ENCODE measurements around the gene TMEM204. TPM values are rescaled to one million over a fixed set of nuclear protein-coding genes. Genes with fewer than 3 reads are reported as not detected.

The TMEM204 gene
- total and polyA plus RNA-seq, 2 donors (not counting 1 experiment from before 2014, with no cell fraction given): 0.27 to 2.7 TPM

DNA sequence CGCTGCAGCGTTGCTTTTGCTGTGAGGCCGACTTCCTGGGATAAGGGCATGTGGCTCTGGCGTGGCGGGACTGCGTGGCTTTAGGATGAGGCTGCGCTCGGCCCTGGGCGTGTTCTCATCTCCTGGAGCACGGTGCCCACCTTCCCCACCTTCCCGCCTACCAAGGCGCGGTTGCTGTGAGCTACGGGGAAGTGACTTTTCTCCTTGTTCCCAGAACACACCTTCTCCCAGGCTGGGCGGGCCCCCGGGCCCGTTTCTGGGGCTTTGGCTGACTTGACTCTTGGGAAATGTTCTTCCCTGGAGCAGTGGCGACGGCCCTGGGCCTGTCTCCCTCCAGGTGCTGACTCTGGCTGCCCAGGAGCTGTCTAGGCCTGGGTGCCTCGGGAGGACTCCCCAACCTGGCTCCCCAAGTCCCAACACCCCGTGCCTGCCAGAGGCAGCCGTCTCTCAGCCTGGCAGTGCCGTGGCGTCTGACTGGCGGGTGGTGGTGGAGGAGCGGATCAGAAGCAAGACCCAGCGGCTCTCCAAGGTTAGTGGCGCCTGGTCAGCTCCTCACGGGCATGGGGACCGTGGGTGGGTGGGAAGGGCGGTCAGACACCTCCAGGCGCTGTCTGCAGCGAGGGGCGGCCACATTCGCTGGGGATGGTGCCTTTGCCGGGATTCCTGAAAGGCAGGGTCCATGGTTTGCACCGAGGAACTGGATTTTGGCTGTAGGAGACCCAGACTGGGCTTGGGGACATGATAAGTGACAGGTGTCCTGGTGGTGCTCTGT is 28.2 kb upstream of the TMEM204 start:
- DNase-seq (no peak), ATAC-seq (ENCODE audit: low read depth) (no peak)
- Histone ChIP-seq H2AFZ (ENCODE audit: insufficient read depth, low read depth, low read length, poor library complexity, severe bottlenecking) (no peak overlapping the region), H4K20me1 (ENCODE audit: control insufficient read depth, insufficient read depth, low read length, poor library complexity, severe bottlenecking) (peaks cover 12% of the 10 kb centered on the region), H3K36me3 (replicated peaks in 1 of 2; ENCODE audit: control extremely low read depth in 1 of 2, control insufficient read depth in 1 of 2, extremely low read depth in 1 of 2, insufficient read depth in 2 of 2, low read length in 1 of 2) (peaks cover 0 to 51% of the 10 kb centered on the region in 2 experiments), H3K79me2 (ENCODE audit: control insufficient read depth, insufficient read depth, low read length) (peaks cover 8% of the 10 kb centered on the region), H3K9me3 (ENCODE audit: control extremely low read depth in 1 of 3, control insufficient read depth in 2 of 3, insufficient read depth in 1 of 3, low read length in 2 of 3) (peaks cover 0 to 6% (median 0%) of the 10 kb centered on the region in 3 donors), H3K4me3 (ENCODE audit: control extremely low read depth in 1 of 5, extremely low read depth in 1 of 5, insufficient read depth in 1 of 5, low read depth in 2 of 5, low read length in 4 of 5) (no peak overlapping the region), H3K27ac (ENCODE audit: low read length in 2 of 2) (no peak overlapping the region), H3K4me1 (ENCODE audit: control insufficient read depth in 2 of 2, insufficient read depth in 2 of 2, low read length in 2 of 2) (no peaks in the 10 kb centered on the region), H3K9ac (ENCODE audit: low read length) (no peak overlapping the region), H3K4me2 (replicated peaks; ENCODE audit: low read depth, low read length, poor library complexity, severe bottlenecking) (no peak overlapping the region), H3K27me3 (replicated peaks in 1 of 4; ENCODE audit: control extremely low read depth in 1 of 4, control insufficient read depth in 3 of 4, insufficient read depth in 4 of 4, low read length in 3 of 4) (no peaks in the 10 kb centered on the region)
- Mint-ChIP-seq H3K9me3 (ENCODE audit: insufficient read depth) (no peaks in the 10 kb centered on the region), H3K27ac (no peak overlapping the region), H3K27me3 (no peaks in the 10 kb centered on the region), H3K4me1 (no peaks in the 10 kb centered on the region), H3K4me3 (no peak overlapping the region)
- TF ChIP-seq, protein P1, sequence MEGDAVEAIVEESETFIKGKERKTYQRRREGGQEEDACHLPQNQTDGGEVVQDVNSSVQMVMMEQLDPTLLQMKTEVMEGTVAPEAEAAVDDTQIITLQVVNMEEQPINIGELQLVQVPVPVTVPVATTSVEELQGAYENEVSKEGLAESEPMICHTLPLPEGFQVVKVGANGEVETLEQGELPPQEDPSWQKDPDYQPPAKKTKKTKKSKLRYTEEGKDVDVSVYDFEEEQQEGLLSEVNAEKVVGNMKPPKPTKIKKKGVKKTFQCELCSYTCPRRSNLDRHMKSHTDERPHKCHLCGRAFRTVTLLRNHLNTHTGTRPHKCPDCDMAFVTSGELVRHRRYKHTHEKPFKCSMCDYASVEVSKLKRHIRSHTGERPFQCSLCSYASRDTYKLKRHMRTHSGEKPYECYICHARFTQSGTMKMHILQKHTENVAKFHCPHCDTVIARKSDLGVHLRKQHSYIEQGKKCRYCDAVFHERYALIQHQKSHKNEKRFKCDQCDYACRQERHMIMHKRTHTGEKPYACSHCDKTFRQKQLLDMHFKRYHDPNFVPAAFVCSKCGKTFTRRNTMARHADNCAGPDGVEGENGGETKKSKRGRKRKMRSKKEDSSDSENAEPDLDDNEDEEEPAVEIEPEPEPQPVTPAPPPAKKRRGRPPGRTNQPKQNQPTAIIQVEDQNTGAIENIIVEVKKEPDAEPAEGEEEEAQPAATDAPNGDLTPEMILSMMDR (IDR thresholded peaks at IDR 0.05): no peak
- no peak for TF ChIP-seq EZH2 (IDR thresholded peaks at IDR 0.05; ENCODE audit: borderline replicate concordance, insufficient read depth, low read depth, low read length, poor library complexity, severe bottlenecking)
- POLR2A ChIA-PET: no interaction called here
- WGBS (ENCODE audit: insufficient coverage): 96% methylated on average over 34 of the region's 37 CpGs
- CTCF ChIA-PET: interaction anchor here (0.7 kb wide), 1 partner anchor 53 kb away, joined by 5 read pairs; no protein-coding TSS in a partner anchor
- intact Hi-C loops (cut with micrococcal nuclease): no loop called here

DNA sequence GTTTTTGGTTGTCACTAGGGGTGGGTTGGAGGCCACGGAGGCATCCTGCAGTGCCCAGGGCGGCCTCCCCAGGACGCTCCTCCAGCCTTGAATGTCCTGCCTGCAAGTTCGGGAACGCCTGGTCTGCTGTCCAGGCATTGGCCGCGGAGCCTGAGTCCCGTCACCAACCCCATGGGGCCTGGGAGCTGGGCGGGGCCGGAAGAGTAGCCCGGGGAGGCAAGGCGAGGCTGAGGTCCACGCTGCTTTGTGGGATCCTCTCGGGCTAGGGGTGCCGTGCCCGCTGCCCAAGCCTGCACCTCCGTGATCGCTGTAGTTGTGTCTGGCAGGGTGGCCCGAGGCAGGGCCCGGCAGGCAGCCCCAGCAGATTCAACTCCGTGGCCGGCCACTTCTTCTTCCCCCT is 27.6 kb upstream of the TMEM204 start:
- intact Hi-C loops (cut with micrococcal nuclease): no loop called here
- POLR2A ChIA-PET: no interaction called here

More for the DNA sequence above, 27.6 kb upstream of the TMEM204 start:
- DNase-seq (no peak), ATAC-seq (ENCODE audit: low read depth) (no peak)
- Histone ChIP-seq H3K9me3 (ENCODE audit: control extremely low read depth in 1 of 3, control insufficient read depth in 2 of 3, insufficient read depth in 1 of 3, low read length in 2 of 3) (peaks cover 0 to 6% (median 0%) of the 10 kb centered on the region in 3 donors), H3K9ac (ENCODE audit: low read length) (no peak overlapping the region), H3K27ac (ENCODE audit: low read length in 2 of 2) (no peak overlapping the region), H2AFZ (ENCODE audit: insufficient read depth, low read depth, low read length, poor library complexity, severe bottlenecking) (no peak overlapping the region), H3K27me3 (replicated peaks in 1 of 4; ENCODE audit: control extremely low read depth in 1 of 4, control insufficient read depth in 3 of 4, insufficient read depth in 4 of 4, low read length in 3 of 4) (no peaks in the 10 kb centered on the region), H3K4me1 (ENCODE audit: control insufficient read depth in 2 of 2, insufficient read depth in 2 of 2, low read length in 2 of 2) (no peaks in the 10 kb centered on the region), H3K36me3 (replicated peaks in 1 of 2; ENCODE audit: control extremely low read depth in 1 of 2, control insufficient read depth in 1 of 2, extremely low read depth in 1 of 2, insufficient read depth in 2 of 2, low read length in 1 of 2) (peaks cover 0 to 47% of the 10 kb centered on the region in 2 experiments), H4K20me1 (ENCODE audit: control insufficient read depth, insufficient read depth, low read length, poor library complexity, severe bottlenecking) (peaks cover 5% of the 10 kb centered on the region), H3K79me2 (ENCODE audit: control insufficient read depth, insufficient read depth, low read length) (peaks cover 8% of the 10 kb centered on the region), H3K4me2 (replicated peaks; ENCODE audit: low read depth, low read length, poor library complexity, severe bottlenecking) (no peak overlapping the region), H3K4me3 (ENCODE audit: control extremely low read depth in 1 of 5, extremely low read depth in 1 of 5, insufficient read depth in 1 of 5, low read depth in 2 of 5, low read length in 4 of 5) (no peak overlapping the region)
- no peaks in the 10 kb centered on the region for H3K9me3 Mint-ChIP-seq (ENCODE audit: insufficient read depth)
- H3K27me3 Mint-ChIP-seq: no peaks in the 10 kb centered on the region
- no peaks in the 10 kb centered on the region for H3K4me1 Mint-ChIP-seq
- CTCF ChIA-PET: no interaction called here
- H3K4me3 Mint-ChIP-seq: no peak overlapping the region
- WGBS (ENCODE audit: insufficient coverage): 95% methylated on average over 20 of the region's 22 CpGs
- H3K27ac Mint-ChIP-seq: no peak overlapping the region
- TF ChIP-seq EZH2 (IDR thresholded peaks at IDR 0.05; ENCODE audit: borderline replicate concordance, insufficient read depth, low read depth, low read length, poor library complexity, severe bottlenecking): no peak
